Heart left ventricle (tissue), 13 donors: ENCODE measurements around the gene NEURL2.

Source experiments
- CTCF ChIP-seq, 12 donors: fragments of 200-600 bp; sonication (generic) in 4 of 12; IDR thresholded peaks; one replicate each; pipeline versions ENCODE4 v1.5.0 to v1.8.0; 2018 to 2022; ENCODE audit warnings: antibody characterized with exemption in 12 of 12, mild to moderate bottlenecking in 5 of 12
- POLR2A ChIP-seq, 2 donors: fragments of 450-650 bp; IDR thresholded peaks; one replicate each; pipeline ENCODE4 v1.6.1; 2017; ENCODE audit warnings: antibody characterized with exemption in 2 of 2, mild to moderate bottlenecking in 2 of 2, moderate library complexity in 2 of 2
- donor health status: ischemic (EF 13 %, LVEDD 7.1; RV severe dilation, severe dysfunction).
- donor health status: DM: no; HTN: yes; CAD: no.
- donor health status: DM: no; HTN: no; CAD: no.
- donor health status: ischemic (EF 25% LVEDD 6.9; RV normal size, moderate dysfunction).
- donor health status: ischemic (EF 25% LVEDD 5.7; RV mildly dilated, moderate dysfunction).
- donor health status: ischemic (EF 35%, LVEDD 5.7; RV mildly dilated, moderate dysfunction).
- donor health status: nonischemic (EF 11% LVEDD 7.7; RV severe dilation, severe dysfunction).
- donor health status: DM: yes; HTN: yes; CAD: no.
- donor health status: PGD.
- donor health status: ischemic (EF 29% LVEDD 5.4; RV normal size, mild dysfunction).
- donor health status: nonischemic (EF 23%, LVEDD 6.1; RV moderate dilation, normal function).

DNA sequence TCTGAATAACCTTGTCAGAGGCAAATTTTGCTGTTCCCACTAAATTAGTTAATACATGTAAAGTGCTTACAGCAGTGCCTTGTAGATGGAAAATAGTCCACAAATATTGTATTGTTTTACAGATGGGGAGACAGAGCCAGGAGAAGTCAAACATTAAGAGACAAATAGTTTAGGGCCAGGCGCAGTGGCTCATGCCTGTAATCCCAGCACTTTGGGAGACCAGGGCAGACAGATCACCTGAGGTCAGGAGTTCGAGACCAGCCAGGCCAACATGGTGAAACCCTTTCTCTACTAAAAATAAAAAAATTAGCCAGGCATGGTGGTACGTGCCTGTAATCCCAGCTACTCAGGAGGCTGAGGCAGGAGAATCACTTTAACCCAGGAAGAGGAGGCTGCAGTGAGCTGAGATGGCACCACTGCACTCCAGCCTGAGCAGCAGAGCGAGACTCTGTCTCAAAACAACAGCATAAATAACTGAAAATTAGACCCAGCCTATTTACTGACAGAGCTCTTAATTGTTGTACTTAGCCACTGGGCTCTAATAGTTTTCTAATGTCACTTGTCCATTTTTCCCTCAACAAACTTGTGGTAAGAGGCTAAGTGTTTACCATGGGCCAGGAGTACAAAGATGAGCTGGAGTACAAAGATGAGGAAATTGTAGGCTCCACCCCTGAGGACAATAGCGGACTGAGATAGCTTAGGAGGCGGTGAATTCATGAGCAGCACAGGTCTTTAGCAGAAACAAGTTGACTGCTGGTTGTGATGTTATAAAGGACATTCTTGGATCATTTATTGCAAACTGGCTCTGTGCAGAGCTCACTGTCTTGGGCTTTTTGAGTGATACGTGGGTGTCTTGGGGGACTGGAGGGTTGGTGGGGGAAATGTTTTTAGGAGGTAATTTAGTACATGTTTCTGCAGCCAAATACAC is 27.2 kb downstream of the NEURL2 start:
- TF ChIP-seq POLR2A (IDR thresholded peaks at IDR 0.05) (no peak), CTCF (IDR thresholded peaks at IDR 0.05) (no peak)
